ENCODE measurements around the gene AHI1.

Gene AHI1

GRCh38 chr6:135281964-135282363 is 215.6 kb downstream of the AHI1 start:
- TF ChIP-seq CTCF (IDR thresholded peaks at IDR 0.05; ENCODE audit: borderline replicate concordance, insufficient read depth, low read depth, low read length) = no peak
- no peak overlapping the region for H3K4me3 ChIP-seq (ENCODE audit: low read depth, low read length)

- no peak for TF ChIP-seq CTCF (IDR thresholded peaks at IDR 0.05; ENCODE audit: borderline replicate concordance, insufficient read depth, low read depth, low read length)
- H3K4me3 ChIP-seq (ENCODE audit: low read depth, low read length) = no peak overlapping the region
These were observed 216.3 kb downstream of the AHI1 start for GRCh38 chr6:135281227-135281626.

GRCh38 chr6:135280375-135281136 is 217.0 kb downstream of the AHI1 start:
- no peak overlapping the region for H3K4me3 ChIP-seq (ENCODE audit: low read depth, low read length)
- TF ChIP-seq CTCF (IDR thresholded peaks at IDR 0.05; ENCODE audit: borderline replicate concordance, insufficient read depth, low read depth, low read length) = no peak

GRCh38 chr6:135277422-135277821 is 220.1 kb downstream of the AHI1 start:
- H3K4me3 ChIP-seq (ENCODE audit: low read depth, low read length) = no peak overlapping the region
- TF ChIP-seq CTCF (IDR thresholded peaks at IDR 0.05; ENCODE audit: borderline replicate concordance, insufficient read depth, low read depth, low read length) = no peak

GRCh38 chr6:135274561-135275293 is 222.8 kb downstream of the AHI1 start:
- no peak for TF ChIP-seq CTCF (IDR thresholded peaks at IDR 0.05; ENCODE audit: borderline replicate concordance, insufficient read depth, low read depth, low read length)
- no peak overlapping the region for H3K4me3 ChIP-seq (ENCODE audit: low read depth, low read length)

GRCh38 chr6:135271626-135272025 is 225.9 kb downstream of the AHI1 start:
- no peak overlapping the region for H3K4me3 ChIP-seq (ENCODE audit: low read depth, low read length)
- TF ChIP-seq CTCF (IDR thresholded peaks at IDR 0.05; ENCODE audit: borderline replicate concordance, insufficient read depth, low read depth, low read length) = no peak

Data from GM12875 (cell line).